Naive thymus-derived CD4-positive, alpha-beta T cell (primary cell): Measurements from ENCODE around the gene IRF8. TPM values are rescaled to one million over a fixed set of nuclear protein-coding genes. Genes with fewer than 3 reads are reported as not detected.
A peak's percentile ranks its signal among the peaks of the same experiment; 100 is the strongest.

Source experiments
- ATAC-seq: fragments of 150-1000 bp; cut with Tn5 transposase; 2 replicates; pipeline ENCODE4 v1.10.0; 2021; ENCODE audit warnings: mild to moderate bottlenecking, moderate library complexity
- CTCF ChIA-PET: fragments of 350-600 bp; sonication (Branson Sonifier 250); formaldehyde crosslinking; loops from one replicate; lab custom pipeline; 2021; ENCODE audit warnings: antibody characterized with exemption; lab: Charles Lee
- POLR2A ChIA-PET: fragments of 350-600 bp; sonication (Branson Sonifier 250); formaldehyde crosslinking; loops from one replicate; lab custom pipeline; 2021; ENCODE audit warnings: antibody characterized with exemption, inconsistent platforms; lab: Charles Lee
- DNase-seq, 9 donors: peaks; one replicate each; pipeline versions ENCODE4 v3.0.0 to v3.0.0-alpha.2; 2020 to 2022; ENCODE audit warnings: mixed read lengths in 1 of 9
- H3K27ac ChIP-seq: one replicate; pipeline ENCODE4 v1.7.0; 2013; ENCODE audit warnings: mild to moderate bottlenecking, low read depth, low read length, moderate library complexity
- H3K27me3 ChIP-seq, 2 donors: one replicate each; pipeline ENCODE4 v1.7.0; 2013; ENCODE audit warnings: low read length in 2 of 2, mild to moderate bottlenecking in 2 of 2, moderate library complexity in 2 of 2; ENCODE audit not compliant: control insufficient read depth in 2 of 2, insufficient read depth in 2 of 2
- H3K36me3 ChIP-seq, 3 experiments: 1 replicate in 2 of 3; 2 replicates in 1 of 3; pipeline ENCODE4 v1.7.0; 2013; ENCODE audit warnings: low read length in 3 of 3, mild to moderate bottlenecking in 3 of 3, moderate library complexity in 1 of 3; ENCODE audit not compliant: insufficient read depth in 3 of 3, control insufficient read depth in 2 of 3
- H3K4me1 ChIP-seq, 2 donors: one replicate each; pipeline ENCODE4 v1.7.0; 2013; ENCODE audit warnings: low read length in 2 of 2, mild to moderate bottlenecking in 2 of 2, moderate library complexity in 1 of 2; ENCODE audit not compliant: control insufficient read depth in 2 of 2, insufficient read depth in 2 of 2
- H3K4me3 ChIP-seq: 2 replicates; pipeline ENCODE4 v1.7.0; 2013; ENCODE audit warnings: mild to moderate bottlenecking, low read length
- H3K9me3 ChIP-seq, 3 experiments: 1 replicate in 2 of 3; 2 replicates in 1 of 3; pipeline ENCODE4 v1.7.0; 2013; ENCODE audit warnings: low read length in 3 of 3; ENCODE audit not compliant: control insufficient read depth in 2 of 3
- H3K27ac Mint-ChIP-seq, 9 donors: one replicate each; pipeline ENCODE4 v1.8.0; 2020 to 2022; ENCODE audit warnings: mixed read lengths in 9 of 9, mild to moderate bottlenecking in 8 of 9, moderate library complexity in 5 of 9, inconsistent platforms in 2 of 9
- H3K27me3 Mint-ChIP-seq, 5 donors: one replicate each; pipeline ENCODE4 v1.8.0; 2021 to 2022; ENCODE audit warnings: mixed read lengths in 5 of 5, mild to moderate bottlenecking in 1 of 5
- H3K36me3 Mint-ChIP-seq, 5 donors: one replicate each; pipeline ENCODE4 v1.8.0; 2020 to 2022; ENCODE audit warnings: mixed read lengths in 5 of 5, mild to moderate bottlenecking in 3 of 5, inconsistent platforms in 1 of 5
- H3K4me1 Mint-ChIP-seq, 7 donors: one replicate each; pipeline ENCODE4 v1.8.0; 2020 to 2022; ENCODE audit warnings: mixed read lengths in 7 of 7, mild to moderate bottlenecking in 3 of 7, inconsistent platforms in 1 of 7
- H3K4me3 Mint-ChIP-seq, 10 donors: one replicate each; pipeline ENCODE4 v1.8.0; 2020 to 2022; ENCODE audit warnings: mild to moderate bottlenecking in 10 of 10, mixed read lengths in 10 of 10, moderate library complexity in 6 of 10, inconsistent platforms in 2 of 10
- H3K9me3 Mint-ChIP-seq, 11 donors: one replicate each; pipeline ENCODE4 v1.8.0; 2020 to 2022; ENCODE audit warnings: mixed read lengths in 11 of 11, mild to moderate bottlenecking in 4 of 11, inconsistent platforms in 1 of 11, moderate library complexity in 1 of 11
- intact Hi-C, 2 donors: fragments of 100-400 bp; cut with micrococcal nuclease; formaldehyde crosslinking; loops; one replicate each; pipeline ENCODE4 v1.15.1; 2023
- polyA plus RNA-seq, 2 donors: library from polyadenylated mRNA; unstranded; fragments of 300-500 nt; fragmentation: Illumina TruSeq; gene quantifications; one replicate each; pipeline ENCODE4 v1.2.3, GENCODE V29; 2021
- total RNA-seq, 6 experiments: library from RNA in 5 of 6; stranded (reverse) in 5 of 6; gene quantifications; 1 replicate in 5 of 6; 2 replicates in 1 of 6; pipeline ENCODE4 v1.2.3 and lab custom pipeline; 2021 to 2026

Gene IRF8
- total and polyA plus RNA-seq, 7 experiments from 2014 or later, result 3.5 to 105 (median 6.4) TPM

GRCh38 chr16:85948616-85949265 is 49.8 kb downstream of the IRF8 start:
- Histone ChIP-seq H3K27ac (no peak overlapping the region), H3K4me3 (no peak overlapping the region), H3K36me3 (no peaks in the 10 kb centered on the region), H3K27me3 (no peaks in the 10 kb centered on the region), H3K4me1 (peaks cover 14 to 22% of the 10 kb centered on the region in 2 donors), H3K9me3 (no peaks in the 10 kb centered on the region)
- H3K27me3 Mint-ChIP-seq, result peaks cover 0 to 20% (median 0%) of the 10 kb centered on the region in 5 donors
- peak overlapping the region in 3 of 9 donors; percentile 18 to 64 (median 24) for H3K27ac Mint-ChIP-seq
- ChIA-PET CTCF (no interaction called here), POLR2A (no interaction called here)
- no peaks in the 10 kb centered on the region for H3K36me3 Mint-ChIP-seq
- DNase-seq (no peak), ATAC-seq (no peak)
- peaks cover 25 to 42% (median 34%) of the 10 kb centered on the region in 7 donors for H3K4me1 Mint-ChIP-seq
- peak overlapping the region in 7 of 10 donors; percentile 5 to 85 (median 45) for H3K4me3 Mint-ChIP-seq
- H3K9me3 Mint-ChIP-seq, result no peaks in the 10 kb centered on the region
- intact Hi-C loops, result no loop called here

- peaks cover 0 to 20% (median 0%) of the 10 kb centered on the region in 5 donors for H3K27me3 Mint-ChIP-seq
- peak overlapping the region in 2 of 9 donors; percentile 14 to 34 for H3K27ac Mint-ChIP-seq
- ChIA-PET CTCF (interaction anchor here (1.6 kb wide), 1 partner anchor 131 kb away, joined by 4 read pairs; no protein-coding TSS in a partner anchor), POLR2A (no interaction called here)
- no peaks in the 10 kb centered on the region for H3K9me3 Mint-ChIP-seq
- H3K4me3 ChIP-seq, result no peak overlapping the region
- H3K27me3 ChIP-seq, result no peaks in the 10 kb centered on the region
- H3K27ac ChIP-seq, result no peak overlapping the region
- H3K36me3 Mint-ChIP-seq, result no peaks in the 10 kb centered on the region
- H3K4me1 Mint-ChIP-seq, result peaks cover 15 to 32% (median 22%) of the 10 kb centered on the region in 7 donors
- H3K9me3 ChIP-seq, result no peaks in the 10 kb centered on the region
- intact Hi-C loops, result no loop called here
- peaks cover 14 to 16% of the 10 kb centered on the region in 2 donors for H3K4me1 ChIP-seq
- H3K36me3 ChIP-seq, result no peaks in the 10 kb centered on the region
- DNase-seq, result no peak
- no peak for ATAC-seq
- peak overlapping the region in 1 of 10 donors; percentile 19 for H3K4me3 Mint-ChIP-seq
Observed at GRCh38 chr16:85950136-85950918, 51.4 kb downstream of the IRF8 start.

DNA sequence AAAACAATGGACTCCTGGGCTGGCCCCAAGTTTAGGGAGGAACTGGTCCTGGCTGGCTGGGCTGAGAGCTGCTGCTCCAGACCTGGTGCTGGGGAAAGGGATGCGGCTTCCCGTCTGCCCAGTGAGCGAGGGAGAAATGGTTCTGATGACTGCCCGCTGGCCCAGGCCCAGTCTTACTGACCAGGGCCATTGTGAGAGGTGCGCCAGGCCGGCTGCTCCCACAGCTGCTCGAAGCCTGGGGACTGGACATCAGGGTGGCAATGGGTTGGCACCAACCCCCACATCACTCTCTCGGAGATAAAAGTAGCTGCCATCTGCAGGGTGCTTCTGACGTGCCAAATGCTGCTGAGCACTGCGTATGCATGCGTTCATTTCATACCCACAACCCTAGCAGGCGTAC is 53.2 kb downstream of the IRF8 start:
- Histone ChIP-seq H3K9me3 (no peaks in the 10 kb centered on the region), H3K36me3 (no peaks in the 10 kb centered on the region), H3K27ac (no peak overlapping the region), H3K4me1 (peaks cover 8 to 10% of the 10 kb centered on the region in 2 donors), H3K27me3 (no peaks in the 10 kb centered on the region), H3K4me3 (no peak overlapping the region)
- ChIA-PET POLR2A (no interaction called here), CTCF (no interaction called here)
- ATAC-seq (no peak), DNase-seq (no peak)
- Mint-ChIP-seq H3K27me3 (peaks cover 0 to 15% (median 0%) of the 10 kb centered on the region in 5 donors), H3K4me3 (no peak overlapping the region), H3K27ac (no peak overlapping the region), H3K36me3 (no peaks in the 10 kb centered on the region), H3K4me1 (peaks cover 10 to 20% (median 13%) of the 10 kb centered on the region in 7 donors), H3K9me3 (no peaks in the 10 kb centered on the region)
- intact Hi-C loops, result no loop called here

GRCh38 chr16:85952811-85953210 is 53.8 kb downstream of the IRF8 start:
- no peak overlapping the region for H3K4me3 Mint-ChIP-seq
- CTCF ChIA-PET, result no interaction called here

DNA sequence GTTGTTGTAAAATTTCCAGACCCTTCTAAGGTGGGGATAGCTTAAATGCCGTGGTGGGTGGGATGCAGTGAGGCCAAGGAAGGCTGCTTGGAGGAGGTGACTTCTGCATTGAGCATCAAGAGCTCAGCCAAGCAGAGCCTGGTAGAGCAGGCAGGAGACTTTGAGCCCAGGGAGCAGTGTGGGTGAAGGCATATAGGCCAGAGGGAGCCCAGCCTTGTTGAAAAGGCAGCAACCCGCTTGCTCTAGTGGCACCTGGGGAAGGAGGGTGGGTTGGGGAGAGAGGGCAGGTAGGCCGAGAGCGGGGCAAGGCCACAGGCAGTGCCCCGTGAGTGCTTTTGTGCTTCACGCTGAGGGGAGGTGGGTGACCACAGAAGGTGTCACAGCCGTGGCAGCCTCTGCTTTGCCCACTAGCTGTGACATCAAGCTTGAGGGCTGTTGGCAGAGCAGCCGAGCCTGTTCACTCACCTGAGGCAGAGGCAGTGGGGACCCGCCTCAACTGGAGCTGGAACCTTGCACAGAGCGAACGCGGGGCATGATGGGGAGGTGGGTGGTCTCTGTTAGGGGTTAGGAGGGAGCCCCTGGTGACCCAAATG is 56.1 kb downstream of the IRF8 start:
- H3K9me3 Mint-ChIP-seq, result no peaks in the 10 kb centered on the region
- ATAC-seq (no peak), DNase-seq (no peak)
- CTCF ChIA-PET, result no interaction called here
- no peaks in the 10 kb centered on the region for H3K36me3 ChIP-seq
- no peaks in the 10 kb centered on the region for H3K27me3 ChIP-seq
- H3K4me3 Mint-ChIP-seq, result no peak overlapping the region
- H3K27ac ChIP-seq, result no peak overlapping the region
- H3K9me3 ChIP-seq, result no peaks in the 10 kb centered on the region
- H3K27me3 Mint-ChIP-seq, result peaks cover 0 to under 1% (median 0%) of the 10 kb centered on the region in 5 donors
- H3K4me1 Mint-ChIP-seq, result peaks cover 0 to 11% (median 4%) of the 10 kb centered on the region in 7 donors
- H3K27ac Mint-ChIP-seq, result no peak overlapping the region
- H3K4me1 ChIP-seq, result no peaks in the 10 kb centered on the region
- intact Hi-C loops, result no loop called here
- no peaks in the 10 kb centered on the region for H3K36me3 Mint-ChIP-seq
- H3K4me3 ChIP-seq, result no peak overlapping the region
- POLR2A ChIA-PET, result no interaction called here

More at GRCh38 chr16:85952811-85953210, 53.8 kb downstream of the IRF8 start:
- Histone ChIP-seq H3K27ac (no peak overlapping the region), H3K9me3 (no peaks in the 10 kb centered on the region), H3K27me3 (no peaks in the 10 kb centered on the region), H3K4me3 (no peak overlapping the region), H3K4me1 (peaks cover 3 to 6% of the 10 kb centered on the region in 2 donors), H3K36me3 (no peaks in the 10 kb centered on the region)
- DNase-seq (no peak), ATAC-seq (no peak)
- intact Hi-C loops, result no loop called here
- H3K27ac Mint-ChIP-seq, result no peak overlapping the region
- POLR2A ChIA-PET, result no interaction called here
- H3K27me3 Mint-ChIP-seq, result peaks cover 0 to 12% (median 0%) of the 10 kb centered on the region in 5 donors
- H3K9me3 Mint-ChIP-seq, result no peaks in the 10 kb centered on the region
- no peaks in the 10 kb centered on the region for H3K36me3 Mint-ChIP-seq
- peaks cover 5 to 14% (median 7%) of the 10 kb centered on the region in 7 donors for H3K4me1 Mint-ChIP-seq

- H3K27me3 Mint-ChIP-seq, result no peaks in the 10 kb centered on the region
- Histone ChIP-seq H3K27ac (no peak overlapping the region), H3K4me1 (no peaks in the 10 kb centered on the region), H3K27me3 (no peaks in the 10 kb centered on the region), H3K36me3 (no peaks in the 10 kb centered on the region), H3K4me3 (no peak overlapping the region), H3K9me3 (no peaks in the 10 kb centered on the region)
- H3K4me1 Mint-ChIP-seq, result peaks cover 0 to 8% (median 2%) of the 10 kb centered on the region in 7 donors
- no peak overlapping the region for H3K27ac Mint-ChIP-seq
- intact Hi-C loops, result no loop called here
- H3K9me3 Mint-ChIP-seq, result no peaks in the 10 kb centered on the region
- no peak for ATAC-seq
- ChIA-PET CTCF (no interaction called here), POLR2A (no interaction called here)
- no peak for DNase-seq
- H3K36me3 Mint-ChIP-seq, result no peaks in the 10 kb centered on the region
- no peak overlapping the region for H3K4me3 Mint-ChIP-seq
Observed at GRCh38 chr16:85955566-85955965, 56.6 kb downstream of the IRF8 start.
